Globus pallidus (tissue), 1 donor: ENCODE results near the gene WNT3A.

Source experiments
- DNase-seq: peaks from one replicate; pipeline ENCODE4 v3.0.0-alpha.2; 2015; ENCODE audit warnings: low spot score

The WNT3A gene

DNA sequence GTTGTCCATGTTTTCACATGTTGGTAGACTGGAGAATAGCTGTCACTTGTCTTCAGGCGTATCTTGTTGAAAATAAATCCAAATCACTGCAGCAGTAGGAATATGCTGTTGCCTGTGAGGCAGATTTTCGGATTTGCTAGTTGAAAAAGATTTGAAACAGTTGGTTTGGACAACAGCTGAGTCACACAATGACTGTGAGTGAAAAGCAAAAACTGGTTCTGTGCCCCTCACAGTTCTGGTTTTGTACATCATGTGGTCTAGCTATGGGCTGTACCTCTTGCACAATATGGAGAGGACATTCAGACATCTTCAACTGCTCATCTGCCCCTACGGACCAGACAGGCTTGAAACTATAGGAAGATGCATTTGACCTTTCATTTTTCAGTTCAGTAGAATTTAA lies 77.5 kb downstream of the WNT3A start:
- DNase-seq, result no peak

DNA sequence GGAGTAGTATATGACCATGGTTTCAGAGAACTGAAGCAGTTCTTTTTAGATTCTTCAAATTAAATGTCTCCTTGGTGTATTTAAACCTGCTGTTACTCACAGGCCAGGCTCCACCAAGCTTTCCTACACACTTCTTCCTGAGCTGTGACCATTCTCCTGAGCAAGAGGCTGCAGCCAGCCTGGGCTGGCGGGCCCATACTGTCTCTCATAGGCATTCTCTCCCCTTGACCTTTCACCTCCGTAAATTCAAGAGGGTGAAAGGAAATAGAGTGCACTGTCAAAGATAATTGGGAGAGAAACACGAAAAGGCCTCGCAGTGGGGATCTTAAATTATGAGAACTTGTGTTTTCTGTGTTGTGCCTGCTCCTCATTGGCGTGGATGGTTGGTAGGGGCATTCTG lies 78.0 kb downstream of the WNT3A start:
- DNase-seq, result no peak

DNA sequence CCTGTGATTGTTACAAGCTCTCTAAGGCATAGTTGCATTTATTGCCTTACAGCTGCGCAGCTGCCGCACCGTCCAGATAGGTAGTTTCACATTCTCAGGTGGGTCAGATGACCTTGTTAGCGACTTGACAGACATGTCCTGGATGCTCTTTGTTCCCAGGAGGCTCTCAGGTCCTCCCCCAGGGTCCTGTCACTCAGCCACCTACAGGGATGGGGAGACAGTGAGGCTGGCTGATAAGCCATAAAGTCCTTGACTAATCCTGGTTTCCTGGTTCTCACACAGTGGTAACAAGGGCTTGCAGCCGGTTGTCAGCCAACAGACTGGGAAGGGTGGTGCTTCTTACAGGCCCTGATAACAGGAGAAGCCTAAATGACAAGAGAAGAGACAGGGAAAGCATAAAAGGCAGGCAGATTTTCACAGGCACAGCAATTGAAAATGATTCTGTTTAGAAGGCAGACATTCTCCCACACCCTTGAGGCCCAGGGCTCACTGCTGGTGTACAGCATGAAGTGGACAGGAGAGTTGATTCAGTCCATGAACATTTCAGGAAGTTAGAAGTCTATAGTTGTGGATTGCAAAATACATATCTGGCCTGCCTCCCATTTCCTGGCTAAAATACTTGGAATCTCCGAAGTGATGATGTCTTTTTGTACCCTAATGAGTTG lies 78.6 kb downstream of the WNT3A start:
- DNase-seq, result no peak

DNA sequence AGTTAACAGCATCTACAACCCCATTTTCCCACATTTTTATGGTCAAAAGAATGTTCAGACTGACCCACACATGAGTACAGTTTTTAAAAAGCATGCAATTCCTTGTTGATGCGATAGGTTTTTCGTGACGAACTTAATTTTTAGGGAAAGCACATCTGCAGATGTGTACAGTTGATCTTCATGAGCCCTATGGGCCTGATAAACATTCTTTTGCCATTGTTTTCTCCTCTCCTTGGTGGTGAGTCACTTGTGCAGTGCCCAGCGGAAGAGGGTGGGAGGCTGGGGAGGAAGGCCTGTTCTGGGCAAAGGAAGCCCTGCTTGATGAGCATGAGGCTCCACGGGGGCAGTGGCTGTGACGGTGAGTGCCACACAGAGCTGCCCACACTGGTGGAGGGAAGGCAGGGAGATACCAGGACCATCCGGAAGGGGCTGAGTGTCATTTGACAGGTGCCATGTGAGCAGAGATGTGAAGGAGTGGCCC lies 81.0 kb downstream of the WNT3A start:
- DNase-seq, result no peak

DNA sequence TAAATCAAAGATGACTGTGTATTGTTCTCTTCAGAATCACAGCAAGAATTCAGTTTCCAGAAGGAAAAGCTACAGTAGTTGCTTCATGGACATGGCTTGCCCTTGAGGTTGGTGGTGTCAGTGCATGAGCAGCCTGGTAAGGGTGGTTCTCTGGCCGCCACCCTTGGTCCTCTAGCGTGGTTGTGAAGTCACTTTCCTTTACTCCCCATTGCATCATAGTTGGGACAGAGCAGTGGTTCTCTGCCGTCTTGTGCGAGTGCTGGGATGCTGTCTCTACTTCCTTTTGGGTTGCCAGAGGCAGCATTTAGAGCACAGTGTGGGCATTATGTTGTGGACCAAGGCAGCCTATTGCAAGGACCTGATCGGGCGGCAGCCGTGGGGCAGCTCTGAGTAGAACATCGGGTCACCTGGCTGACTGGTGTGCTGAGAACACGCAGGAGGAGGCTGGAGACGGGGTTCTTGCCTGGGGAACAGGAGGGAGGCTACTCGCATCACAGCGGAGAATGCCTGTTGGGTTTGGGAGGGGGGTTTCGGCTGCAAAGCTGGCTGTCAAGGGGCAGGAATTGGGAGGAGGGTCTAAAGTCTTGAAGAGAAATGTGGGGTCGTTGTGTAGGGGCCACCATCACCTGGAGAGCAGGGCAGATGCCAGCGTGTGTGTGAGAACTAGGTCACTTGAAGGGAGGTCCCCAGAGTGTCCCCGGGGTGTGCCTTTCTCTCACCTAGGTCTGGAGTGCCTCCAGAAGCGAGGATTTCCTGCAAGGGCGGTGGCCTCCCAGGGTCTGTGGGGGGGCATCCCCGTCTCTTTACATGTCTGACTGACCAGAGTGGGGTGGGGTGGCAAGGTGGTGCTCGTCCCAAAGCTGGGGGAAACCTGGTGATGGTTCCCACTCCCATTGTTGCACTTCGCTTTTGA lies 82.0 kb downstream of the WNT3A start:
- DNase-seq, result no peak

DNA sequence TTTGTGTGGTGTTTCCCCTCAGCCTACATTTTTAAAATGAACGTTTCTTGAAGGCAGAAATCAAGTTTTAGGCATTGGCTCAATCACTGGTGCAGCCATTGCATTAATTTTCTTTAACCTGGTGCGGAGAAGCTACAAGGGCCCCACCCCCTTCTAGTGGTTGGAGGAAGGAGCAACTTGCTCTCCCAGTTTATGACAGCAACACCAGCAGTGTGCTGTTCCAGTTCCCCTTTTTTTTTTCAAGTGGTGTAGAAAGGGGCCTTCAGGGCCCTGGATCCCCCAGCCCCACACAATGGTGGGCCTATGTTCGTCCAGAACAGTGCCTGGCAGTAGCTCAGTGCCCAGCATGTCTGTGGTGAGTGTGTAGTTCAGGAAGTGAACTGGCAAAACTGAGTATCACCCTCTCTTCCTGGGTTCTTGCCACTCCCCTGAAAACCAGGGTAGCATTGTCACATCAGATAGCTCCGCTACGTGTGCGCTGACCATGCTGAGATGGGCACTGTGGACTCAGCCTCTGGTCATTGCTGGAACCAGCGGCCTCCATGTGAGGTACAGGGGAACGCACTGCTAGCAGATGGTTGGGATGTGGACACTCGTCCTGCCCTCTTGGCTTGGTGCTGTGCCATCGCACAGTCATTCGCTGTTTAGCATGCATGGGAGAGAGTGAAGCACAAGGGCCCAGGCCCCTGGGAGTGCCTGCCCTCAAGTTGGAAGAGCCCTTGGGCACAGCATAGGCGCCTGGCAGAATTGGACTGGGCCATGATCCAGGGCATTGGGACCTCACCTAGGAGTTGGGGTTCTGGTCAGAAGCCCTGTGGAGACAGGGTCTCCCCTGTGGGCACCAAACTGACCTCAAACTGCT lies 83.0 kb downstream of the WNT3A start:
- DNase-seq, result no peak

DNA sequence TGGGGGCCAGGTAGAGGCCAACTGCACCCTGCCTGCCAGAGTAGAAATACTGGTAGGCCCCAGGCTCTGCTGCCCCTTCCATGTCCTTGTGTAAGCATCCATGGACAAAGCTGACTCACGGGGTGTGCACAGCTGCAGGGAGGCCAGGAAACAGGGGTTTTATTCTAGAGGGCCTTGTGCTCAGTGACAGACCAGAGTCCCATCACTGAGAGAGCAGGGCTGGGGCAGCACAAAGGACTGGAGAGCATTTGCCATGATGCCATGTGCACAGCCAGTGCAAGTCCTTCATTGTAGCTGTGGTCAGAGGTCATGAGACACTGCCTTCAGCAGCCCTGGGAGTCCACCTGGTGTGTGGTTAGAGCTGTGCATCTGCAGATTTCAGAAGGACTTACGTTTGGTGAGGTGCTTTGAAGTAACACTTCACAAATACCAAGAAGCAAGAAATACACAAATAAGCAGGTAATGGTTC lies 83.8 kb downstream of the WNT3A start:
- DNase-seq, result no peak

DNA sequence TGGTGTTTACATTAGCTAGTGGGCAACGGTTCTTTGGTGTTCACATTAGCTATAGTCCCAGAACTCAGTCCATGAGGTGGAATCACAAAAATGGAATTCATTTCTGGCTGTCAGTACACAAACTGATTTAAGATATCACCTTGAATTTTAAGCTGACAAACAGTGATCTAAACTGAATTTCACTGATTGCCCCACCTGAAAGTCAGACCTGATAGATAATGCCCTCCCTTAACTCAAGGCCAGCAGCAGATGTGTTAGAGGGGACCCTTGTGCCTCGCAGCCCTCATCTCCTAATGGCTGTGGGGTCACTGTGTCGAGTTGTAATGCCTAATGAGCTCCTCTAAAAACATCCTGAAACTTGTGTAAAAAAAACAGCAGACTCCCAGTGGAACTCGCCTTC lies 84.3 kb downstream of the WNT3A start:
- DNase-seq, result no peak

DNA sequence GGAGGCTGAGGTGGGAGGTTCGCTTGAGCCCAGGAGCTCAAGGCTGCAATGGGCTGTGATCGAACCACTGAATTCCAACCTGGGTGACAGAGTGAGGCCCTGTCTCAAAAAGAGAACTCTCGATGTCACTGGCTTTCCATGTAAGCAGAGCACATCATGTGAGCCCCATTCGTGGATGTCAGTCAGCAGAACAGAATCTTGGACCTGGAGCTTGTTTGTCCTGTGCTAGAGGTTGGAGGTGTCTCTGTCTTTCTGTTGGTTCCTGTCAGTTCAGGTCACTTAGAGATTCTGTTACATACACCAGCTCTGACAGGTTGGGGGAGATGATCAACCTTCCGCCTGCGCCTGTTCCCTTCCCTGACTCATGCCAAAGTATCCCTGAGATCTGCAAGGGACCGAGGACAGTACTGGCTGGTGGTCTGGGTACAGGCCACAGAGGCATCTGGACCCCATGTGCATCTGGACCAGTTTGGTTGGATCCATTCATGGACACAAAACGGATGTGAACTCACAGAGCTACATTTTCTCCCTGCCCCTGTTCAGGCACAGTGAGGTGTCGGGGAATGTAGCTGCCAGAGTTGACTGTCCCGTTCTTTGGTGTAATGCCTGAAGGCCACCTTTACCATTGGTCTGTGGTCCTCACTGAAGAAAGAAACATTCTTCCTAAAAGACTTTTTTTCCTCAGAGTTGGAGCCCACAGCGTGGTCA lies 85.7 kb downstream of the WNT3A start:
- no peak for DNase-seq

DNA sequence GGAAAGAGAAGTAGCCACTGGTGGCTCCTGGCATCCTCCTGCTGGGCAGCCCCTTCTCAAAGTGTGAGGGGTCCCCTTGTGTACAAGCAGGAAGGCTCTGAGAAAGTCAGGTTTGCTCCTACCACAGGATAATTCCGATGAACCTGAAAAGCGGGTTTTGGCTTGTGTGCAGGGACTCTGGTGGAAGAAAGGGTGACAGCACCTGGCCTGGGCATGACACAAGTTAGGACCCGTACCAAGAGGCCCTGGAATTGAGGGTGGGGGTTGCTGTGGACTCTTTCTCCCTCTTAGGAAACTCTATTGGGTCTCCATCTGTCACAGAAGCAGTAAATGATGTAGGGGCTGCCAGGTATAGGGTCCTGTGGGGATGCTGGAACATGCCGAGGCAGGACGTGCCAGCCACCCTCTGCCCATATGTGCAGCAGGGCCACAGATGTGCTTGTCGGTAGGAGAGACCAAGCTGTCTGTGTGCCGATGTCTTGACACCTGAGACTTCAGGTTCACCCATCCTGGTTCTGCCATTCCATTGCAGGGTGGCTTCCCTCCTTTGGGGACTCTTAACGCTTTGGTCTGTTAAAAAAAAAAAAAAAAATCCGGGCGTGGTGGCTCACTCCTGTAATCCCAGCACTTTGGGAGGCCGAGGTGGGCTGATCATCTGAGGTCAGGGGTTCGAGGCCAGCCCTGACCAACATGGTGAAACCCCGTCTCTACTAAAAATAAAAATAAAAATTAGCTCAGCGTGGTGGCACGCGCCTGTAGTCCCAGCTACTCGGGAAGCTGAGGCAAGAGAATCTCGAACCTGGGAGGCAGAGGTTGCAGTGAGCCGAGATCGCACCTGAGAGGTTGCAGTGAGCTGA lies 86.5 kb downstream of the WNT3A start:
- DNase-seq, result no peak

DNA sequence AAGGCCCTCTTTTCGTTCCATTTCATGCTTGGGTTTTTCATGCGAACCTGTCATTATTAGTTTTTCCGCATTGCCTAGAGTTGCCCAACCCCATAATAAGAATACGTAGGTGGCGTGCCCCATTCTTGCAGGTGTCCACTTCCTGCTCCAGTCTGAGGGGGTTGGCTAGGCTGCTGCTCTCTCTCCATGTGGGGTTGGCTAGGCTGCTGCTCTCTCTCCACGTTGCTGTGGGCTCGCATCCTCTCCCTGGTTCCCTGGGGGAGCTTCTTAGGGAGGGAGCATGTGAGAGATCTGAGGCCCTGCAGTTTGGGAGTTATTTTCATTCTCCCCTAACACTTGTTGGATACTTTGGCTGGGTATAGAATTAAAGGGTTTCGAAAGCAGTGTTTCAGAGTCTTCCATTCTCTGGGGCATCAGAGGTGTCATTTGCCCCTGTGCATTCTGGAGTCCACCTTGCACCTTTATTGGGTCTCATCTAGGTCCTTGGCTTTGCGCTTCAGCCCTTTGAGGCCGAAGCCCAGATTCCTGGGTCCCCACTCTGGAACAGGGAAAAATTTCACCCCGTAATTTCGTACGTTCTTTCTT lies 87.7 kb downstream of the WNT3A start:
- DNase-seq, result no peak

DNA sequence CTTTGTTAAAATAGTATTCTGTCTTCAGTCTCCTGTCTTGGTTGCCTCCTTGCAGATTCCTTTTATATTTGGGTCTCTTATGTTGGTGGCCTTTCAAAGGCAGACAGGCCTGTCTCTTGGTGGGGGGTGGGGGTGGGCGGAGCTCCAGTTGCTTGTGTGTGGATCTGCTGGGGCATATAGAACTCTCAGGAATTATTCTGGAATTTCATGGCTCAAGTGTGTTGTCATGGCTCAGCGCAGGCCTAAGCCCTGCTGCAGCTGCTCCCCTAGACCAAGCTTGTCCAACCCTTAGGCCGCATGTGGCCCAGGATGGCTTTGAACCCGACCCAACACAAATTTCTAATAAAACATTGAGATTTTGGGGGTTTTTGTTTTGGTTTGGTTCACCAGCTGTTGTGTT lies 88.4 kb downstream of the WNT3A start:
- DNase-seq, result no peak

DNA sequence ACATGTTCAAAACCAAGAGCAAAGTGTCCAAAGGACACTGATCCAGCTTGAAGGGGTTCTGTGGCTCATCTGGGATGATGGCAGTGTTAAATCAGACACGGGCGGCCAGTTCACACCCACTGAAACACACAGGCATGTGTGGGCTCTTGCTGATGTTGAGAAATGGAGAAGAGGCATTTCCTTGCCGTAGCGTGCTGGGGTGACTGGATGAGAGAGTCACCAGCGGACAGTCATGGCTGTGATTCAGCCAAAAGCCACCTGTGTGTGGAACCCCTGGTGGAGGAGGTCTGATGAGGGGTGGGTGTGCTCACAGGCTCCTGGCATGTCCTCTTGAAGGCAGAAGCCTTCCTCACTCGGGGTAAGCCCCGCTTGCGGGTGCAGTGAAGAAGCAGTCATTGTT lies 89.1 kb downstream of the WNT3A start:
- DNase-seq, result no peak

DNA sequence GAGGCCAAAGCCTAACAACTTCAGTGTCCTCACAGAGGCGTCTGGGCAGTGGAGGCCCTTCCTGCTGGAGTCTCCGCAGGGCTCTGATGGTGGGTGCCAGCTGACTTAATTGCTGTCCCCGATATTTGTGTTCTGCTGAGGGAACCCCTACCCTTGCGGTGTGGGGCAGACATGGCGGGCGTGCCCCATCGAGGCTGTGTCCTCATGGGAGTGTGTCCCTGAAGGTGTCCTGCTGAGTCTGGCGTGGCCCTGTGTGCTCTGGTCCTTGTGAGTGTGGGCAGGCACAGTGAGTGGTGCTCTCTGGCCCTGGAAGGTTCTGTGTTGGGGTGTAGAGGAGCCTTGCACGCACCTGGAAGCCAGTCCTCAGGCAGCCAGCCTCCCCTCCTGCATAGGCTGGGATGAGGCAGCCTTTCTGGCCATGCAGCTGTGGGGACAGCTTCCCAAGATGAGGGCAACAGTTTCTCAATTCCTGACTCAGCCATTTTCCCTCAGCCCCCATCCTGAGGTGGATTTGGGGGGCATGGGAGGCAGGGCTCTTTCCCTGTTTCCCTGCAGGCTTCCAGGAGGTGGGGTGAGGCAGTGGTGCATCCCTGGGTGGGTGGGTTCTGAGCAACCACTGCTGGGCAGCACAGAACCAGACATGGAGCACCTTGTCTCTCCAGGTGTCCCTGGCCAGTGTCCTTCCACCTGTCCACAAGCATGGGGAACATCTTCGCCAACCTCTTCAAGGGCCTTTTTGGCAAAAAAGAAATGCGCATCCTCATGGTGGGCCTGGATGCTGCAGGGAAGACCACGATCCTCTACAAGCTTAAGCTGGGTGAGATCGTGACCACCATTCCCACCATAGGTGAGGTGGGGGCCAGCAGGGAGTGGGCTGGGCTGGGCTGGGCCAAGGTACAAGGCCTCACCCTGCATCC lies 89.9 kb downstream of the WNT3A start:
- no peak for DNase-seq

DNA sequence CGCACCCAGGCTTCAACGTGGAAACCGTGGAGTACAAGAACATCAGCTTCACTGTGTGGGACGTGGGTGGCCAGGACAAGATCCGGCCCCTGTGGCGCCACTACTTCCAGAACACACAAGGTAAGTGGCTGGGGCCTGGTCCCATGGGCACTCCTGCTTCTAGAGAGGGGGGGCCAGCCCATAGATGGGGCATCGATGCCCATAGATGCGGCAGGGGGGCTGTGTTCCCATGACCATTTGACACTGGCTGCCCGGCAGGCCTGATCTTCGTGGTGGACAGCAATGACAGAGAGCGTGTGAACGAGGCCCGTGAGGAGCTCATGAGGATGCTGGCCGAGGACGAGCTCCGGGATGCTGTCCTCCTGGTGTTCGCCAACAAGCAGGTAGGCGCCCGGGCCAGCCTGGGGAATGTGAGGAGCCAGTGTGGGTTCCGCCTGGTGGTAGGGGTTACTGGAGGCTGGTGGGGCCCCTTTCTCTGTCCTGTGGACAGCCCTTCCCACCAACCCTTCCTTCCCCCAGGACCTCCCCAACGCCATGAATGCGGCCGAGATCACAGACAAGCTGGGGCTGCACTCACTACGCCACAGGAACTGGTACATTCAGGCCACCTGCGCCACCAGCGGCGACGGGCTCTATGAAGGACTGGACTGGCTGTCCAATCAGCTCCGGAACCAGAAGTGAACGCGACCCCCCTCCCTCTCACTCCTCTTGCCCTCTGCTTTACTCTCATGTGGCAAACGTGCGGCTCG lies 90.7 kb downstream of the WNT3A start:
- DNase-seq, result no peak

DNA sequence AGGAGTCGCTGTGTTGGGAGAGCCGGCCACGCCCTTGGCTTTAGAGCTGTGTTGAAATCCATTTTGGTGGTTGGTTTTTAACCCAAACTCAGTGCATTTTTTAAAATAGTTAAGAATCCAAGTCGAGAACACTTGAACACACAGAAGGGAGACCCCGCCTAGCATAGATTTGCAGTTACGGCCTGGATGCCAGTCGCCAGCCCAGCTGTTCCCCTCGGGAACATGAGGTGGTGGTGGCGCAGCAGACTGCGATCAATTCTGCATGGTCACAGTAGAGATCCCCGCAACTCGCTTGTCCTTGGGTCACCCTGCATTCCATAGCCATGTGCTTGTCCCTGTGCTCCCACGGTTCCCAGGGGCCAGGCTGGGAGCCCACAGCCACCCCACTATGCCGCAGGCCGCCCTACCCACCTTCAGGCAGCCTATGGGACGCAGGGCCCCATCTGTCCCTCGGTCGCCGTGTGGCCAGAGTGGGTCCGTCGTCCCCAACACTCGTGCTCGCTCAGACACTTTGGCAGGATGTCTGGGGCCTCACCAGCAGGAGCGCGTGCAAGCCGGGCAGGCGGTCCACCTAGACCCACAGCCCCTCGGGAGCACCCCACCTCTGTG lies 91.6 kb downstream of the WNT3A start:
- no peak for DNase-seq

DNA sequence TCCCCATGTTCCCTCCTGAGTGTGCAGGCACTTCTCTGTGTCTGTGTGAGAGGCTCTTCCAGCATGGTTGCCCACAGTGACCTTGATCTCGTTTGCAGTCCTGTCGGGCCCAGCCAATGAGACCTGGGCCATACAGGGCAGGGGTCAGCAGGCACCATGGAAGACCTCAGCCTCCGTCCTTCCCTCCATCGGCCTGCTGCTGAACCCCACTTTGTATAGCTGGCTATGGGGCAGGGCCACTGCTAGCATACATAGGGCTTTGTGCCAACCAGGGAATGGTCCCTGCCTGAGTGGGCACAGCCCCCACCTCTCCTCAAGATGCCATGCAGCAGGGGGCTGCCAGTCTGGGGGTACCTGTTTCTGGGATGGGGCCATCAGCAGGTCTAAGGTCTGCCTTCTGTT lies 92.5 kb downstream of the WNT3A start:
- no peak for DNase-seq
